ENCODE data around the gene NLE1.

DNA sequence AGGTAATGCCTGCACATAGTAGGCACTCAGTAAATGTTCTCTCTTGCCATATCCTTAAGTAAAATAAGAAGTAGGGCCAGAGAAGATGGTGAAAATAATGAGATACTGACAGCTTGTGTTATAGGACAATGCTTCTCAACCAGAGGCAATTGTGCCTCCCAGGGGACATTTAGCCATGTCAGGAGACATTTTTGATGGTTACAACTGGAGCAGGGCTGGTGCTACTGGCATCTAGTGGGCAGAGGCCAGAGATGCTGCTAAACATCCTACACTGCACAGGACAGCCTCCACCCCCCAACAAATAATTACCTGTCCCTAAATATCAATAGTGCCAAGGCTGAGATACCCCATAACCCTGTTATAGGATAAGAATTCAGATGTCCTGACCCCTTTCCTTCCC lies 24.1 kb downstream of the NLE1 start:
- TF ChIP-seq GATA3 (IDR thresholded peaks at IDR 0.05; ENCODE audit: low read depth, low read length) (no peak), GATA2 (IDR thresholded peaks at IDR 0.05; ENCODE audit: low read depth, low read length) (no peak)
